ENCODE measurements around the gene IL1RAP.
A peak's percentile ranks its signal among the peaks of the same experiment; 100 is the strongest.

IL1RAP gene

GRCh38 chr3:190615060-190615384 is 101.1 kb downstream of the IL1RAP start:
- no peak overlapping the region for H3K4me3 ChIP-seq (replicated peaks; ENCODE audit: low read depth, low read length)

GRCh38 chr3:190615607-190616006 is 101.7 kb downstream of the IL1RAP start:
- no peak for TF ChIP-seq CTCF (IDR thresholded peaks at IDR 0.05; ENCODE audit: low read length, missing control alignments)
- DNase-seq (ENCODE audit: low read depth), result no peak
- H3K4me3 ChIP-seq (replicated peaks; ENCODE audit: low read depth, low read length), result no peak overlapping the region

More at GRCh38 chr3:190615060-190615384, 101.1 kb downstream of the IL1RAP start:
- no peak for TF ChIP-seq CTCF (IDR thresholded peaks at IDR 0.05; ENCODE audit: low read length, missing control alignments)
- DNase-seq (ENCODE audit: low read depth), result no peak

- no peak for DNase-seq (ENCODE audit: low read depth)
- H3K4me3 ChIP-seq (replicated peaks; ENCODE audit: low read depth, low read length), result no peak overlapping the region
- TF ChIP-seq CTCF (IDR thresholded peaks at IDR 0.05; ENCODE audit: low read length, missing control alignments), result no peak
These were observed 102.8 kb downstream of the IL1RAP start for GRCh38 chr3:190616637-190617036.

- no peak for DNase-seq (ENCODE audit: low read depth)
- no peak overlapping the region for H3K4me3 ChIP-seq (replicated peaks; ENCODE audit: low read depth, low read length)
- TF ChIP-seq CTCF (IDR thresholded peaks at IDR 0.05; ENCODE audit: low read length, missing control alignments), result no peak
These were observed 103.3 kb downstream of the IL1RAP start for GRCh38 chr3:190617185-190617584.

- no peak overlapping the region for H3K4me3 ChIP-seq (replicated peaks; ENCODE audit: low read depth, low read length)
- TF ChIP-seq CTCF (IDR thresholded peaks at IDR 0.05; ENCODE audit: low read length, missing control alignments), result no peak
- peak; percentile 28 for DNase-seq (ENCODE audit: low read depth)
These were observed 104.6 kb downstream of the IL1RAP start for GRCh38 chr3:190618330-190619030.

- no peak for DNase-seq (ENCODE audit: low read depth)
- TF ChIP-seq CTCF (IDR thresholded peaks at IDR 0.05; ENCODE audit: low read length, missing control alignments), result no peak
- H3K4me3 ChIP-seq (replicated peaks; ENCODE audit: low read depth, low read length), result no peak overlapping the region
These were observed 105.5 kb downstream of the IL1RAP start for GRCh38 chr3:190619353-190619752.

- no peak overlapping the region for H3K4me3 ChIP-seq (replicated peaks; ENCODE audit: low read depth, low read length)
- no peak for TF ChIP-seq CTCF (IDR thresholded peaks at IDR 0.05; ENCODE audit: low read length, missing control alignments)
- no peak for DNase-seq (ENCODE audit: low read depth)
These were observed 105.9 kb downstream of the IL1RAP start for GRCh38 chr3:190619761-190620160.

All from fibroblast of pulmonary artery (primary cell).